Dendritic cell treated with granulocyte-macrophage colony-stimulating factor and Interleukin-4, amounts not matched to agents 40 ng/mL and 50 ng/mL, for 4 days (primary cell): ENCODE results near the gene SLC44A4.
A peak's percentile ranks its signal among the peaks of the same experiment; 100 is the strongest.

ENCODE experiments used
- H3K27ac Mint-ChIP-seq: one replicate; pipeline ENCODE4 v1.8.0; 2022; ENCODE audit warnings: mild to moderate bottlenecking, mixed read lengths
- H3K27me3 Mint-ChIP-seq: one replicate; pipeline ENCODE4 v1.8.0; 2022; ENCODE audit warnings: mild to moderate bottlenecking, mixed read lengths
- H3K36me3 Mint-ChIP-seq: one replicate; pipeline ENCODE4 v1.8.0; 2022; ENCODE audit warnings: low read depth, mixed read lengths
- H3K4me1 Mint-ChIP-seq: one replicate; pipeline ENCODE4 v1.8.0; 2022; ENCODE audit warnings: low read depth, mixed read lengths
- H3K4me3 Mint-ChIP-seq: one replicate; pipeline ENCODE4 v1.8.0; 2022; ENCODE audit warnings: mild to moderate bottlenecking, moderate library complexity, mixed read lengths
- H3K9me3 Mint-ChIP-seq: one replicate; pipeline ENCODE4 v1.8.0; 2022; ENCODE audit warnings: mixed read lengths
- intact Hi-C: fragments of 100-400 bp; cut with micrococcal nuclease; formaldehyde crosslinking; loops from one replicate; pipeline ENCODE4 v1.15.0; 2022

SLC44A4 gene

DNA sequence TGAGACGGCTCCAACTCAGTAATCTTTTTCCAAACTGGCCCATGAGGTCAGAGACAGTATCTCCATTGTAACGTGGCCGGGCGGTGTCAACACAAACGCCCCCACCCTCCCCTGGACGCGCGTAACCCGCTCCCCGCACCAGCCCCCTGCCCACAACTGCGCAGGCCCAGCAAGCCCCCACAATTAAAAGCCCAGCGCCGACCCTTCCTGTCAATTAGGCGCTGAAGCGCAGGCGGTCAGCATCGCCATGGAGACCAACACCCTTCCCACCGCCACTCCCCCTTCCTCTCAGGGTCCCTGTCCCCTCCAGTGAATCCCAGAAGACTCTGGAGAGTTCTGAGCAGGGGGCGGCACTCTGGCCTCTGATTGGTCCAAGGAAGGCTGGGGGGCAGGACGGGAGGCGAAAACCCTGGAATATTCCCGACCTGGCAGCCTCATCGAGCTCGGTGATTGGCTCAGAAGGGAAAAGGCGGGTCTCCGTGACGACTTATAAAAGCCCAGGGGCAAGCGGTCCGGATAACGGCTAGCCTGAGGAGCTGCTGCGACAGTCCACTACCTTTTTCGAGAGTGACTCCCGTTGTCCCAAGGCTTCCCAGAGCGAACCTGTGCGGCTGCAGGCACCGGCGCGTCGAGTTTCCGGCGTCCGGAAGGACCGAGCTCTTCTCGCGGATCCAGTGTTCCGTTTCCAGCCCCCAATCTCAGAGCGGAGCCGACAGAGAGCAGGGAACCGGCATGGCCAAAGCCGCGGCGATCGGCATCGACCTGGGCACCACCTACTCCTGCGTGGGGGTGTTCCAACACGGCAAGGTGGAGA lies 63.6 kb downstream of the SLC44A4 start, which contains the start of the genes HSPA1A and HSPA1L:
TSS of gene HSPA1A (plus strand) at position 519 of the 814 bp plus-strand sequence. CDS start at position 733, 214 bp downstream.
TSS of gene HSPA1L (minus strand) at position 259 of the 814 bp plus-strand sequence. CDS start 3,311 bp downstream, outside the sequence.
- intact Hi-C loops: loop anchor here (2.0 kb wide), 1 partner anchor 20 kb away; the partner anchor contains the start of gene VARS1
- H3K4me1 Mint-ChIP-seq: peaks cover 46% of the 10 kb centered on the region
- no peaks in the 10 kb centered on the region for H3K27me3 Mint-ChIP-seq
- H3K36me3 Mint-ChIP-seq: peaks cover 29% of the 10 kb centered on the region
- H3K9me3 Mint-ChIP-seq: no peaks in the 10 kb centered on the region
- peak within 1 kb of the TSS; percentile 96 for H3K4me3 Mint-ChIP-seq
- peak within 1 kb of the TSS; percentile 98 for H3K27ac Mint-ChIP-seq

- Mint-ChIP-seq H3K27me3 (no peaks in the 10 kb centered on the region), H3K27ac (peak overlapping the region; percentile 98), H3K9me3 (no peaks in the 10 kb centered on the region), H3K36me3 (peaks cover 29% of the 10 kb centered on the region), H3K4me1 (peaks cover 40% of the 10 kb centered on the region), H3K4me3 (peak overlapping the region; percentile 96)
- intact Hi-C loops: loop anchor here (2.0 kb wide), 1 partner anchor 20 kb away; the partner anchor contains the start of gene VARS1
Measured at GRCh38 chr6:31814677-31815024, 64.1 kb downstream of the SLC44A4 start.

- Mint-ChIP-seq H3K27ac (peak overlapping the region; percentile 98), H3K36me3 (peaks cover 22% of the 10 kb centered on the region), H3K27me3 (no peaks in the 10 kb centered on the region), H3K9me3 (no peaks in the 10 kb centered on the region), H3K4me1 (peaks cover 30% of the 10 kb centered on the region), H3K4me3 (peak overlapping the region; percentile 96)
- intact Hi-C loops: no loop called here
Measured at GRCh38 chr6:31813465-31813849, 65.3 kb downstream of the SLC44A4 start.
